MG63 (cell line): ENCODE results near the gene DLGAP1. TPM values are rescaled to one million over a fixed set of nuclear protein-coding genes. Genes with fewer than 3 reads are reported as not detected.

Experiments
- DNase-seq: peaks from one replicate; pipeline ENCODE4 v3.0.0-alpha.2; 2020
- H3K27me3 ChIP-seq: fragments of 250-450 bp; sonication (Bioruptor Pico); 2 replicates; pipeline ENCODE4 v1.5.1; 2020; ENCODE audit warnings: mild to moderate bottlenecking, moderate library complexity
- H3K36me3 ChIP-seq: fragments of 250-450 bp; sonication (Bioruptor Pico); 2 replicates; pipeline ENCODE4 v1.5.1; 2020; ENCODE audit warnings: mild to moderate bottlenecking, moderate library complexity
- H3K4me3 ChIP-seq: fragments of 250-450 bp; sonication (Bioruptor Pico); 2 replicates; pipeline ENCODE4 v1.5.1; 2020; ENCODE audit warnings: mild to moderate bottlenecking, moderate library complexity
- H3K9me3 ChIP-seq: fragments of 250-450 bp; sonication (Bioruptor Pico); 2 replicates; pipeline ENCODE4 v1.5.1; 2020; ENCODE audit warnings: mild to moderate bottlenecking, moderate library complexity
- total RNA-seq: library from RNA; depleted of rRNA; stranded (reverse); fragments of >200 nt; shearing (Covaris generic); gene quantifications from 2 replicates; pipeline ENCODE4 v1.2.3, GENCODE V29; 2014; ENCODE audit warnings: low replicate concordance

The DLGAP1 gene
- total RNA-seq, 1 experiment from 2014 or later: 3.4 TPM

- H3K9me3 ChIP-seq: no peaks in the 10 kb centered on the region
- no peaks in the 10 kb centered on the region for H3K36me3 ChIP-seq
- no peaks in the 10 kb centered on the region for H3K27me3 ChIP-seq
- no peak for DNase-seq
- H3K4me3 ChIP-seq: no peak overlapping the region
Measured at GRCh38 chr18:4107049-4107467, 348.0 kb downstream of the DLGAP1 start.

GRCh38 chr18:4106407-4107033 lies 348.6 kb downstream of the DLGAP1 start:
- H3K27me3 ChIP-seq: no peaks in the 10 kb centered on the region
- no peaks in the 10 kb centered on the region for H3K36me3 ChIP-seq
- H3K9me3 ChIP-seq: no peaks in the 10 kb centered on the region
- no peak overlapping the region for H3K4me3 ChIP-seq
- peak; percentile 34 for DNase-seq

- DNase-seq: no peak
- H3K9me3 ChIP-seq: no peaks in the 10 kb centered on the region
- H3K4me3 ChIP-seq: no peak overlapping the region
- no peaks in the 10 kb centered on the region for H3K36me3 ChIP-seq
- H3K27me3 ChIP-seq: no peaks in the 10 kb centered on the region
Measured at GRCh38 chr18:4102901-4103300, 352.2 kb downstream of the DLGAP1 start.

- Histone ChIP-seq H3K9me3 (no peaks in the 10 kb centered on the region), H3K36me3 (no peaks in the 10 kb centered on the region), H3K4me3 (no peak overlapping the region), H3K27me3 (no peaks in the 10 kb centered on the region)
- no peak for DNase-seq
Measured at GRCh38 chr18:4101009-4101408, 354.1 kb downstream of the DLGAP1 start.

GRCh38 chr18:4096486-4096885 lies 358.6 kb downstream of the DLGAP1 start:
- no peaks in the 10 kb centered on the region for H3K36me3 ChIP-seq
- DNase-seq: peak; percentile 59
- H3K9me3 ChIP-seq: no peaks in the 10 kb centered on the region
- no peaks in the 10 kb centered on the region for H3K27me3 ChIP-seq
- H3K4me3 ChIP-seq: no peak overlapping the region

GRCh38 chr18:4093676-4094075 lies 361.4 kb downstream of the DLGAP1 start:
- Histone ChIP-seq H3K4me3 (no peak overlapping the region), H3K36me3 (no peaks in the 10 kb centered on the region), H3K9me3 (no peaks in the 10 kb centered on the region), H3K27me3 (no peaks in the 10 kb centered on the region)
- DNase-seq: no peak

GRCh38 chr18:4084382-4084900 lies 370.7 kb downstream of the DLGAP1 start:
- H3K4me3 ChIP-seq: no peak overlapping the region
- 0 out of 2 replicates have a peak, but pooled peaks cover 6% of the 10 kb centered on the region for H3K9me3 ChIP-seq
- no peaks in the 10 kb centered on the region for H3K27me3 ChIP-seq
- no peaks in the 10 kb centered on the region for H3K36me3 ChIP-seq
- DNase-seq: no peak

GRCh38 chr18:4078246-4078645 lies 376.9 kb downstream of the DLGAP1 start:
- Histone ChIP-seq H3K4me3 (no peak overlapping the region), H3K36me3 (no peaks in the 10 kb centered on the region), H3K27me3 (no peaks in the 10 kb centered on the region), H3K9me3 (no peaks in the 10 kb centered on the region)
- DNase-seq: no peak

GRCh38 chr18:4077721-4078120 lies 377.4 kb downstream of the DLGAP1 start:
- Histone ChIP-seq H3K4me3 (no peak overlapping the region), H3K27me3 (no peaks in the 10 kb centered on the region)

GRCh38 chr18:4077204-4077603 lies 377.9 kb downstream of the DLGAP1 start:
- H3K36me3 ChIP-seq: no peaks in the 10 kb centered on the region
- H3K9me3 ChIP-seq: no peaks in the 10 kb centered on the region
- no peaks in the 10 kb centered on the region for H3K27me3 ChIP-seq
- DNase-seq: no peak
- H3K4me3 ChIP-seq: no peak overlapping the region

More at GRCh38 chr18:4077721-4078120, 377.4 kb downstream of the DLGAP1 start:
- Histone ChIP-seq H3K36me3 (no peaks in the 10 kb centered on the region), H3K9me3 (no peaks in the 10 kb centered on the region)
- no peak for DNase-seq

- Histone ChIP-seq H3K36me3 (no peaks in the 10 kb centered on the region), H3K9me3 (no peaks in the 10 kb centered on the region), H3K4me3 (no peak overlapping the region), H3K27me3 (no peaks in the 10 kb centered on the region)
- no peak for DNase-seq
Measured at GRCh38 chr18:4074647-4075046, 380.5 kb downstream of the DLGAP1 start.

- H3K9me3 ChIP-seq: peaks cover 4% of the 10 kb centered on the region
- H3K27me3 ChIP-seq: no peaks in the 10 kb centered on the region
Measured at GRCh38 chr18:4069183-4069582, 385.9 kb downstream of the DLGAP1 start.

GRCh38 chr18:4068552-4069158 lies 386.5 kb downstream of the DLGAP1 start:
- no peaks in the 10 kb centered on the region for H3K27me3 ChIP-seq
- no peak overlapping the region for H3K4me3 ChIP-seq
- no peaks in the 10 kb centered on the region for H3K36me3 ChIP-seq
- peak; percentile 9 for DNase-seq
- peaks cover 4% of the 10 kb centered on the region for H3K9me3 ChIP-seq

More at GRCh38 chr18:4069183-4069582, 385.9 kb downstream of the DLGAP1 start:
- DNase-seq: no peak
- no peaks in the 10 kb centered on the region for H3K36me3 ChIP-seq
- H3K4me3 ChIP-seq: no peak overlapping the region

- no peak for DNase-seq
- H3K36me3 ChIP-seq: no peaks in the 10 kb centered on the region
- H3K4me3 ChIP-seq: no peak overlapping the region
- H3K9me3 ChIP-seq: peaks cover 14% of the 10 kb centered on the region
- no peaks in the 10 kb centered on the region for H3K27me3 ChIP-seq
Measured at GRCh38 chr18:4063545-4063944, 391.6 kb downstream of the DLGAP1 start.

GRCh38 chr18:4060427-4061281 lies 394.5 kb downstream of the DLGAP1 start:
- H3K36me3 ChIP-seq: no peaks in the 10 kb centered on the region
- DNase-seq: no peak
- H3K9me3 ChIP-seq: peaks cover 12% of the 10 kb centered on the region
- no peaks in the 10 kb centered on the region for H3K27me3 ChIP-seq
- H3K4me3 ChIP-seq: no peak overlapping the region

GRCh38 chr18:4058179-4058578 lies 396.9 kb downstream of the DLGAP1 start:
- DNase-seq: no peak
- H3K9me3 ChIP-seq: peaks cover 10% of the 10 kb centered on the region

GRCh38 chr18:4040391-4041092 lies 414.6 kb downstream of the DLGAP1 start:
- Histone ChIP-seq H3K36me3 (no peaks in the 10 kb centered on the region), H3K9me3 (no peaks in the 10 kb centered on the region), H3K27me3 (no peaks in the 10 kb centered on the region), H3K4me3 (no peak overlapping the region)
- no peak for DNase-seq

More at GRCh38 chr18:4058179-4058578, 396.9 kb downstream of the DLGAP1 start:
- Histone ChIP-seq H3K36me3 (no peaks in the 10 kb centered on the region), H3K27me3 (no peaks in the 10 kb centered on the region), H3K4me3 (no peak overlapping the region)
